HG03469 (cell line): ENCODE results near the gene GSTM3.
"Not testable (repeated sequence)": the region's sequence is repeated elsewhere in the genome, so short reads cannot be mapped to it uniquely, and the experiment has no call there.

Experiments
- ATAC-seq: cut with Tn5 transposase; IDR thresholded peaks from one replicate; pipeline ENCODE4 v1.9.1; 2021; ENCODE audit warnings: mild to moderate bottlenecking, moderate library complexity, moderate number of reproducible peaks; ENCODE audit not compliant: unreplicated experiment

GSTM3 gene

GRCh38 chr1:109732390-109732881 is 8.4 kb downstream of the GSTM3 start:
- ATAC-seq, result no peak

- ATAC-seq, result no peak
Measured at GRCh38 chr1:109730666-109731065, 10.2 kb downstream of the GSTM3 start.

- ATAC-seq, result no peak
Measured at GRCh38 chr1:109728870-109729269, 12.0 kb downstream of the GSTM3 start.

GRCh38 chr1:109726728-109727373 is 14.0 kb downstream of the GSTM3 start:
- no peak for ATAC-seq

GRCh38 chr1:109726007-109726406 is 14.8 kb downstream of the GSTM3 start:
- ATAC-seq, result no peak

- no peak for ATAC-seq
Measured at GRCh38 chr1:109725510-109725909, 15.3 kb downstream of the GSTM3 start.

- no peak for ATAC-seq
Measured at GRCh38 chr1:109724933-109725332, 15.9 kb downstream of the GSTM3 start.

GRCh38 chr1:109722908-109723691 is 17.7 kb downstream of the GSTM3 start:
- no peak for ATAC-seq

GRCh38 chr1:109721971-109722370 is 18.9 kb downstream of the GSTM3 start:
- ATAC-seq, result no peak

GRCh38 chr1:109721042-109721441 is 19.8 kb downstream of the GSTM3 start:
- no peak for ATAC-seq

- ATAC-seq, result no peak
Measured at GRCh38 chr1:109719337-109719837, 21.5 kb downstream of the GSTM3 start.

- no peak for ATAC-seq
Measured at GRCh38 chr1:109718495-109718894, 22.3 kb downstream of the GSTM3 start.

- no peak for ATAC-seq
Measured at GRCh38 chr1:109717729-109718128, 23.1 kb downstream of the GSTM3 start.

- no peak for ATAC-seq
Measured at GRCh38 chr1:109716570-109717090, 24.2 kb downstream of the GSTM3 start.

GRCh38 chr1:109716121-109716520 is 24.7 kb downstream of the GSTM3 start:
- no peak for ATAC-seq

- no peak for ATAC-seq
Measured at GRCh38 chr1:109714661-109715372, 26.0 kb downstream of the GSTM3 start.

- no peak for ATAC-seq
Measured at GRCh38 chr1:109713636-109714035, 27.2 kb downstream of the GSTM3 start.

- no peak for ATAC-seq
Measured at GRCh38 chr1:109712321-109712864, 28.4 kb downstream of the GSTM3 start.

- ATAC-seq, result not testable (repeated sequence)
Measured at GRCh38 chr1:109711593-109712320, 29.1 kb downstream of the GSTM3 start, which contains the start of gene GSTM5. Gene GSTM5 (plus strand): TSS chr1:109712251. CDS start chr1:109712313, 62 bp downstream.

- not testable (repeated sequence) for ATAC-seq
Measured at GRCh38 chr1:109709822-109710221, 31.0 kb downstream of the GSTM3 start.
